Stimulated activated naive CD8-positive, alpha-beta T cell treated with anti-CD3 and anti-CD28 coated beads, Interleukin-15, amount 100 ng/mL, for 72 hours (primary cell): ENCODE measurements around the gene C1QC.

Source experiments
- ATAC-seq: fragments of 150-1000 bp; cut with Tn5 transposase; 2 replicates; pipeline ENCODE4 v1.10.0; 2021; ENCODE audit warnings: mild to moderate bottlenecking, moderate library complexity
- DNase-seq, 2 donors: peaks; one replicate each; pipeline ENCODE4 v3.0.0; 2021 to 2022
- H3K27ac Mint-ChIP-seq, 2 donors: one replicate each; pipeline ENCODE4 v1.8.0; 2022; ENCODE audit warnings: mild to moderate bottlenecking in 2 of 2, mixed read lengths in 2 of 2, moderate library complexity in 2 of 2
- H3K27me3 Mint-ChIP-seq: one replicate; pipeline ENCODE4 v1.8.0; 2022; ENCODE audit warnings: mixed read lengths
- H3K4me1 Mint-ChIP-seq: one replicate; pipeline ENCODE4 v1.8.0; 2022; ENCODE audit warnings: mild to moderate bottlenecking, mixed read lengths
- H3K4me3 Mint-ChIP-seq, 2 donors: one replicate each; pipeline ENCODE4 v1.8.0; 2022; ENCODE audit warnings: mild to moderate bottlenecking in 2 of 2, mixed read lengths in 2 of 2, moderate library complexity in 1 of 2
- H3K9me3 Mint-ChIP-seq, 2 donors: one replicate each; pipeline ENCODE4 v1.8.0; 2022; ENCODE audit warnings: mixed read lengths in 2 of 2

The C1QC gene

GRCh38 chr1:22676916-22677583 is 33.6 kb downstream of the C1QC start:
- Mint-ChIP-seq H3K4me3 (no peak overlapping the region), H3K27me3 (peaks cover 27% of the 10 kb centered on the region), H3K9me3 (no peaks in the 10 kb centered on the region), H3K4me1 (no peaks in the 10 kb centered on the region), H3K27ac (no peak overlapping the region)
- DNase-seq (no peak), ATAC-seq (no peak)

GRCh38 chr1:22677931-22678896 is 34.8 kb downstream of the C1QC start:
- Mint-ChIP-seq H3K9me3 (no peaks in the 10 kb centered on the region), H3K27me3 (peaks cover 16% of the 10 kb centered on the region), H3K4me1 (no peaks in the 10 kb centered on the region), H3K4me3 (no peak overlapping the region), H3K27ac (no peak overlapping the region)
- ATAC-seq: no peak
- DNase-seq: no peak

DNA sequence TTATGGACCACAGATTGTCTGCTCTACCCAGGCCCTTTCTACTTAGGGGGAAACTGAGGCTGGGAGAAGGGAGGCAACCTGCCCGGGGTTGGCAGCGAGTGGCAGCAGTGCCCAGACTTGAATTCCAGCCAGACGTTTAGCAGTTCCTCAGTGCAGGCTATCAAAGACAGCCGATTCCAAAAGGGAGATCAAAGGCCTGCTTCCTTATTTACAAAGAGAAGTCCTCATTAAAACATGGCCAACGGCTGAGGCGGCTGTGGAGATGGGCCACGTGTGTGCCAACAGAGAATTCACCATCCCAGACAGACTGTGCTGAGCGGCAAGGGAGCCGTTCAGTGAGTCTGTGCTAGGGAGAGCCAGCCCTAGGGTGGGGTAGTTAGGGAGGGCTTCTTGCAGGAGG is 37.3 kb downstream of the C1QC start:
- Mint-ChIP-seq H3K9me3 (no peaks in the 10 kb centered on the region), H3K27me3 (peaks cover 23% of the 10 kb centered on the region), H3K4me3 (no peak overlapping the region), H3K4me1 (no peaks in the 10 kb centered on the region), H3K27ac (no peak overlapping the region)
- DNase-seq (no peak), ATAC-seq (no peak)

- Mint-ChIP-seq H3K27me3 (peaks cover 31% of the 10 kb centered on the region), H3K9me3 (no peaks in the 10 kb centered on the region), H3K27ac (no peak overlapping the region), H3K4me1 (no peaks in the 10 kb centered on the region), H3K4me3 (no peak overlapping the region)
- no peak for ATAC-seq
- DNase-seq: no peak
Measured at GRCh38 chr1:22681556-22682276, 38.3 kb downstream of the C1QC start.

DNA sequence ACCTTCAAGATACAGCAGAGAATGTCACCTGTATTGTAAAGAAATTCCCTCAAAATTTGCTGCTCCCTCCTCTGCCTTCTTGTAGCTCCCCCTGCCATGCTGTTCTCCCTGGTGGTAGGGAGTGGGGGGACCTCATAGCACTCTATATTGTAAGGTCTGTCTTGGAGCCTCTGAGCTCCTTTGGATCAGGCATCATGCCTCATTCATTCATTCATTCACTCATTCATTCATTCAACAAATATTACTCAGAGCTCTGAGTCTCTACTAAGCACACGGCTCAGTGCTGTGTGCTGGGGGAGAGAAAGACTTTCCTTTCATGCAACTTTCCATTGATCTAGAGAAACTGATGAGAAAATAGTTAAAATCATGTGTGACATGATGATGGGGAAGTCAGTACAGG is 40.1 kb downstream of the C1QC start:
- Mint-ChIP-seq H3K4me1 (no peaks in the 10 kb centered on the region), H3K27me3 (peaks cover 39% of the 10 kb centered on the region), H3K4me3 (no peak overlapping the region), H3K27ac (peak overlapping the region in 1 of 2 donors; percentile 3), H3K9me3 (no peaks in the 10 kb centered on the region)
- no peak for DNase-seq
- no peak for ATAC-seq

DNA sequence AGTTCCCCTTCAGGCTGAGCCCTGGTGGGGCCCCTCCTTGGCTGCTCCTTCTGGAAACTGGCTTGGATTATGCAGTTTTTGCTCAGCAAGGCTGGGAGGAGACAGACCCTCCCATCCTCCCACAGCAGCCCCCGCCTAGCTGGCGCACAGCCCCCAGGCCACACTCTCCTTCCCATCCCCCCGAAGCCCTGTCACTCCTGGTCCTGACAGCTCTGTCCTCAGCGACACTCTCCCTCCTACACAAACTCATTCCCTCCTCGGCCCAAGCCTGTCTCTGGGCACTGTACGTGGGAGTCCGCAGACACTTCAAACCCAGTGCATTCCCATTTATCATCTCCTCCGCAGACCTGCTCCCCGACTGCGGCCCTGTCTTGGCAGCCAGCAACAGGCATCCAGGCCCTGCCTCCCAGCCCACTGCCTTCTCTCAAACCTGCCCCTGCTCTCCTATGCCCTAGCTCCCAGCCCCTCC is 42.2 kb downstream of the C1QC start:
- no peaks in the 10 kb centered on the region for H3K4me1 Mint-ChIP-seq
- peaks cover 39% of the 10 kb centered on the region for H3K27me3 Mint-ChIP-seq
- DNase-seq: no peak
- H3K9me3 Mint-ChIP-seq: no peaks in the 10 kb centered on the region
- H3K4me3 Mint-ChIP-seq: no peak overlapping the region
- no peak for ATAC-seq
- H3K27ac Mint-ChIP-seq: peak overlapping the region in 1 of 2 donors; percentile 95

- Mint-ChIP-seq H3K4me3 (no peak overlapping the region), H3K4me1 (no peaks in the 10 kb centered on the region), H3K27me3 (peaks cover 39% of the 10 kb centered on the region), H3K9me3 (no peaks in the 10 kb centered on the region), H3K27ac (no peak overlapping the region)
- DNase-seq (no peak), ATAC-seq (no peak)
Measured at GRCh38 chr1:22687191-22687590, 43.8 kb downstream of the C1QC start.

DNA sequence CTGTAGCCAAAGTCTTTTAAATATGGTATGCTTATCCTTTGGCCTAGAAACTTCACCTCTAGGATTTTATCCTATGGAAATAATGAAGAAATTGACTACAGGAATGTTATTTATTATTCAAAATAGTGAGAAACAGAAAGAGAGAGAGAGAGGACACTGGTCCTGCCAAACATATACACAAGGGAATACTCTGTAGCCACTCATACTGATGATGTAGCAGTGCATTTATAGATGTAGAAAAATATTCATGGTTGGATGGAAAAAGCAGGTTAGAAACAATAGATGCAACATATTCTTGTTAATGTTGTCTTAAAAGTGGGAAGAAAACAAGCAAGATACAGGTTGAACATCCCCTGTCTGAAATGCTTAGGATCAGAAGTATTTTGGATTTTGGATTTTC is 45.0 kb downstream of the C1QC start:
- H3K4me3 Mint-ChIP-seq: no peak overlapping the region
- ATAC-seq: no peak
- peaks cover 38% of the 10 kb centered on the region for H3K27me3 Mint-ChIP-seq
- no peak for DNase-seq
- no peaks in the 10 kb centered on the region for H3K9me3 Mint-ChIP-seq
- H3K27ac Mint-ChIP-seq: peak overlapping the region in 1 of 2 donors; percentile 67
- no peaks in the 10 kb centered on the region for H3K4me1 Mint-ChIP-seq

DNA sequence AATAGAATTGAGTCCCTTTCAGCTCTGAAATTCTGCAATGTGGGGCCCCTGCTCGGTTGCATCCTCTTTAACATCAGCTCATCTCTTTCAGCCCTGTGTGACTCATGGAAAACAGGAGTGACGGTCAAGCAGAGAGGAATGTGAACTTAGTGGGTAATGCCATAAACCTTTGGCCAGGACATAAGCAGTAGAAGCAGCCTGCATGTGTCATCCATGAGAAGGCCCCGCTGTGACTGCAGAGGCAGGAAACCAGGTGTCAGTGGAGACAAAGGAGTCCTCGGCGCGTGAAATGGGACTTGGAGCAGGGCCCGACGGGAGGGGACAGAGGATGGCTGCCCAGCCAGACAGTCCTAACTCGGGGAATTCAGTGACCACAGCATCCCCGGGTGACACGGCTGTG is 46.1 kb downstream of the C1QC start:
- H3K4me1 Mint-ChIP-seq: no peaks in the 10 kb centered on the region
- no peak for DNase-seq
- peaks cover 28% of the 10 kb centered on the region for H3K27me3 Mint-ChIP-seq
- H3K4me3 Mint-ChIP-seq: no peak overlapping the region
- no peaks in the 10 kb centered on the region for H3K9me3 Mint-ChIP-seq
- no peak for ATAC-seq
- H3K27ac Mint-ChIP-seq: peak overlapping the region in 1 of 2 donors; percentile 49

- Mint-ChIP-seq H3K27me3 (peaks cover 11% of the 10 kb centered on the region), H3K9me3 (no peaks in the 10 kb centered on the region), H3K4me1 (no peaks in the 10 kb centered on the region), H3K4me3 (no peak overlapping the region), H3K27ac (no peak overlapping the region)
- ATAC-seq: no peak
- no peak for DNase-seq
Measured at GRCh38 chr1:22691031-22691753, 47.8 kb downstream of the C1QC start.

GRCh38 chr1:22694172-22694571 is 50.7 kb downstream of the C1QC start:
- DNase-seq (no peak), ATAC-seq (no peak)
- H3K27ac Mint-ChIP-seq: no peak overlapping the region
- no peak overlapping the region for H3K4me3 Mint-ChIP-seq
- H3K9me3 Mint-ChIP-seq: no peaks in the 10 kb centered on the region
- H3K27me3 Mint-ChIP-seq: no peaks in the 10 kb centered on the region
- no peaks in the 10 kb centered on the region for H3K4me1 Mint-ChIP-seq

DNA sequence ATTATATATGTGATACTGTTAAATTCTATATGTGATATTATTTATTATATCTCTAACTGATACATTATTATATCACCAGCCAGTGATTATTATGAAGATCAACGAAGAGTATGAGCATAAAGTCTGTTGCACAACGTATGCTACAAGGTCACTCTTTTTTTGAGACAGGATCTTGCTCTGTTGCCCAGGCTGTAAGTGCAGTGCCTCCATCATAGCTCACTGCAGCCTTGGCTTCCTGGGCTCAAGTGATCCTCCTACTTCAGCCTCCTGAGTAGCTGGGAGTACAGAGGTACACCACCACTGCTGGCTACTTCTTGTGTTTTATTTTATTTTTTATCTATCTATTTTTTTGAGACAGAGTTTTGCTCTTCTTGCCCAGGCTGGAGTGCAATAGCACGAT is 53.2 kb downstream of the C1QC start:
- Mint-ChIP-seq H3K4me1 (no peaks in the 10 kb centered on the region), H3K27ac (no peak overlapping the region), H3K27me3 (peaks cover 1% of the 10 kb centered on the region), H3K4me3 (no peak overlapping the region), H3K9me3 (no peaks in the 10 kb centered on the region)
- ATAC-seq (no peak), DNase-seq (no peak)
